Measurements from ENCODE around the gene VN1R2.
"Not testable (repeated sequence)": the region's sequence is repeated elsewhere in the genome, so short reads cannot be mapped to it uniquely, and the experiment has no call there.

Gene VN1R2

DNA sequence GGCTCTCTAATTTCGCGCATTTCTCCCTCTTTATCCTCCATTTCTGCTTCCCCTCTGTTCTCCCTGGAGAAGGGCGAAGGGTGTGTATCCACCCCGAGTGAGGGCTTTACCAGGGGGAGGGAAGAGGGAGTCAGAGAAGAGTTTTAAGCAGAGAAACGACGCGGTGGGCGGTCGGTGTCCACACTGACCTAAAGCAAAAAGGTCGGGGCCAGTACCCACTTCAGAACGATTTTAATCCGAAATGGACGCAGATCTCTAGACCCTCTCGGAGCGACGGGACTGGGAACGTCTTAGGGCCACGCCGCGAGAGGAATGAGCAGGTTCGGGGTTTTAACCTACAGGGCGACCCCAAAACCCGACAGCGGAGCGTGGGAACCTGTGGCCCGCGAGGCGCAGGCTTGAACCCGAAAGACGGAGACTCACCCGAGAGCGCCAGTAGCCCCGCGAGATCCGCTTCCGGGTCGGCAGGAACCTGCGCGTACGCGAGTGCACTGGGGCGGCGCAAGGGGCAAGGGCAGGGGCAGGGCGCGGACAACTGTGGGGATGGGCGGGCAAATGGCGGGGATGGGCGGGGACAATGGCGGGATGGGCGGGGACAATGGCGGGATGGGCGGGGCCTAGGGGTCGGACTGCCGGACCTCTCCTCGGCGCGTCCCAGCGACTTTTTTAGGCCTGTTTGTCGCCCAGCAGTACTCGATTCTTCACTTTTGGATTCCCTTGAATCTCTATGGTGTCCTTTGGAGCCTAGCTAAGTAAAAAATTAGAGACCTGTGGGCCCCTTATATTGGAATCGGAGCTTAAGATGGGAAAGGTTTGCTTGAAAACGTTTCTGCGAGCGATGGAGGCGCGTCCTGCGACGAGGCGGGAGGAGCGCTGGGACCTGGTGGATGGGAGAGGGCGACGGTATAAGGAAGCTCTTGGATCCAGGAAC, 3.4 kb upstream of the VN1R2 start, which contains the start of gene ZNF677:
Gene ZNF677, minus strand, starts transcription at position 463 of the 931 bp plus-strand sequence. CDS start 3,323 bp downstream, outside the sequence.
- TF ChIP-seq YY1 (IDR thresholded peaks at IDR 0.05; ENCODE audit: insufficient read depth, insufficient read length) (no peak), ZNF274 (IDR thresholded peaks at IDR 0.05; ENCODE audit: low read depth, low read length) (no peak), SUZ12 (IDR thresholded peaks at IDR 0.05; ENCODE audit: extremely low read depth, insufficient read depth, insufficient read length) (no peak)
- H3K27me3 ChIP-seq (ENCODE audit: insufficient read depth, insufficient read length): no peaks in the 10 kb centered on the region
- peaks cover 31% of the 10 kb centered on the region for H3K36me3 ChIP-seq (ENCODE audit: insufficient read depth, insufficient read length, low read length)
- no peaks in the 10 kb centered on the region for H3K4me1 ChIP-seq (ENCODE audit: insufficient read depth, insufficient read length)
- H3K4me3 ChIP-seq (ENCODE audit: insufficient read length, low read depth): peak within 1 kb of the TSS; percentile 82
- H3K9me3 ChIP-seq (ENCODE audit: insufficient read depth, low read length): peaks cover 45% of the 10 kb centered on the region
- DNase-seq (ENCODE audit: low read depth, low spot score): peak; percentile 61
- H3K9ac ChIP-seq (ENCODE audit: insufficient read length, low read depth): peak within 1 kb of the TSS; percentile 85

GRCh38 chr19:53267623-53268022, 9.5 kb downstream of the VN1R2 start, which contains the start of gene VN1R4:
Gene VN1R4 (minus strand): TSS chr19:53267723. CDS start chr19:53267665, 58 bp downstream.
- not testable (repeated sequence) for H3K9ac ChIP-seq (ENCODE audit: insufficient read length, low read depth); DNase-seq (ENCODE audit: low read depth, low spot score); H3K36me3 ChIP-seq (ENCODE audit: insufficient read depth, insufficient read length, low read length); H3K27me3 ChIP-seq (ENCODE audit: insufficient read depth, insufficient read length); H3K9me3 ChIP-seq (ENCODE audit: insufficient read depth, low read length); H3K4me1 ChIP-seq (ENCODE audit: insufficient read depth, insufficient read length); H3K4me3 ChIP-seq (ENCODE audit: insufficient read length, low read depth)

DNA sequence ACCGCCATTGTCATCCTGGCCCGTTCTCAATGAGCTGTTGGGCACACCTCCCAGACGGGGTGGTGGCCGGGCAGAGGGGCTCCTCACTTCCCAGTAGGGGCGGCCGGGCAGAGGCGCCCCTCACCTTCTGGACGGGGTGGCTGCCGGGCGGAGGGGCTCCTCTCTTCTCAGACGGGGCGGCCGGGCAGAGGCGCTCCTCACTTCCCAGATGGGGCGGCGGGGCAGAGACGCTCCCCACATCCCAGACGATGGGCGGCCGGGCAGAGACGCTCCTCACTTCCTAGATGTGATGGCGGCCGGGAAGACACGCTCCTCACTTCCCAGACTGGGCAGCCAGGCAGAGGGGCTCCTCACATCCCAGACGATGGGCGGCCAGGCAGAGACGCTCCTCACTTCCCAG, 11.8 kb downstream of the VN1R2 start:
- not testable (repeated sequence) for H3K9me3 ChIP-seq (ENCODE audit: insufficient read depth, low read length); H3K4me1 ChIP-seq (ENCODE audit: insufficient read depth, insufficient read length); H3K4me3 ChIP-seq (ENCODE audit: insufficient read length, low read depth); DNase-seq (ENCODE audit: low read depth, low spot score); H3K27me3 ChIP-seq (ENCODE audit: insufficient read depth, insufficient read length); H3K36me3 ChIP-seq (ENCODE audit: insufficient read depth, insufficient read length, low read length); H3K9ac ChIP-seq (ENCODE audit: insufficient read length, low read depth)

DNA sequence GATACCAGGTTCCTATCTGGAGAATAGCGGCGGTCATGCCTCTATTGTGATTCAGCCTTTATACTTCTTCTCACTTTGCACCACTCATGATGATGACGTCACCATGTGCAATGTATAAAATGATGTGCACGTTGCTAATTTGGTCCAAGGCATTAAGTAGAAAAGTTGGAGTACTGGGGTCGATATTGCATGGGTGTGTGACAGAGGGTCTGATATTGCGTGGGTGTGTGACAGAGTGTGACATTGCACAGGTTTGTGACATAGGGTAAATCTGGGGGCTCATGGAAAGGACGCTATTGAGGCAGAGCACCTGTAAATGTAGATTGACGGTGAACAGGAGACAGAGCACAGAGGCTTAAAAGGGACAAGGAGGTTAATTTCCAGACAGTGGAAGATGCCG, 14.0 kb downstream of the VN1R2 start:
- H3K4me3 ChIP-seq (ENCODE audit: insufficient read length, low read depth): no peak overlapping the region
- H3K9ac ChIP-seq (ENCODE audit: insufficient read length, low read depth): no peak overlapping the region
- H3K36me3 ChIP-seq (ENCODE audit: insufficient read depth, insufficient read length, low read length): no peaks in the 10 kb centered on the region
- H3K4me1 ChIP-seq (ENCODE audit: insufficient read depth, insufficient read length): no peaks in the 10 kb centered on the region
- no peak for DNase-seq (ENCODE audit: low read depth, low spot score)
- no peaks in the 10 kb centered on the region for H3K27me3 ChIP-seq (ENCODE audit: insufficient read depth, insufficient read length)
- H3K9me3 ChIP-seq (ENCODE audit: insufficient read depth, low read length): no peaks in the 10 kb centered on the region
- TF ChIP-seq YY1 (IDR thresholded peaks at IDR 0.05; ENCODE audit: insufficient read depth, insufficient read length): no peak
- TF ChIP-seq ZNF274 (IDR thresholded peaks at IDR 0.05; ENCODE audit: low read depth, low read length): no peak
- TF ChIP-seq SUZ12 (IDR thresholded peaks at IDR 0.05; ENCODE audit: extremely low read depth, insufficient read depth, insufficient read length): no peak

DNA sequence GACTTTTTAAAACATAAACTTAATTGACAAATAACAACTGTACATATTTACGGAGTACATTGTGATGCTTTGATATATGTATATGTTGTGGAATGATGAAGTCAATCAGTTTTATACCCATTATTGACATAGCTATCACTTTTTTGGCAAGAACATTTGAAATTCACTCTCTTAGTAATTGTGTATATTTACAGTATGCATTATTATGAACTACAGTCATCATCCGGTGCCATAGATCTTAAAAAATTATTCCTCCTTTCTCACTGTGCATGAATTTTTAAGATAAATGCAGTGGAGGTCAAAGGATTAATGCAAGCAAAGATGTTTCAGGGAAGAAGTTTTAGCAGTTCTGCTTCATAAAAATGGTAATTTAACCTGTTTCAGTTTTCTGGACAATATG, 17.4 kb downstream of the VN1R2 start:
- H3K4me3 ChIP-seq (ENCODE audit: insufficient read length, low read depth): no peak overlapping the region
- TF ChIP-seq ZNF274 (IDR thresholded peaks at IDR 0.05; ENCODE audit: low read depth, low read length) (no peak), SUZ12 (IDR thresholded peaks at IDR 0.05; ENCODE audit: extremely low read depth, insufficient read depth, insufficient read length) (no peak), YY1 (IDR thresholded peaks at IDR 0.05; ENCODE audit: insufficient read depth, insufficient read length) (no peak)
- H3K4me1 ChIP-seq (ENCODE audit: insufficient read depth, insufficient read length): no peaks in the 10 kb centered on the region
- DNase-seq (ENCODE audit: low read depth, low spot score): no peak
- H3K27me3 ChIP-seq (ENCODE audit: insufficient read depth, insufficient read length): no peaks in the 10 kb centered on the region
- H3K9ac ChIP-seq (ENCODE audit: insufficient read length, low read depth): no peak overlapping the region
- no peaks in the 10 kb centered on the region for H3K9me3 ChIP-seq (ENCODE audit: insufficient read depth, low read length)
- no peaks in the 10 kb centered on the region for H3K36me3 ChIP-seq (ENCODE audit: insufficient read depth, insufficient read length, low read length)

GRCh38 chr19:53281947-53282346, 23.9 kb downstream of the VN1R2 start:
- not testable (repeated sequence) for H3K27me3 ChIP-seq (ENCODE audit: insufficient read depth, insufficient read length); H3K36me3 ChIP-seq (ENCODE audit: insufficient read depth, insufficient read length, low read length); H3K9ac ChIP-seq (ENCODE audit: insufficient read length, low read depth); H3K4me3 ChIP-seq (ENCODE audit: insufficient read length, low read depth); H3K9me3 ChIP-seq (ENCODE audit: insufficient read depth, low read length); DNase-seq (ENCODE audit: low read depth, low spot score); H3K4me1 ChIP-seq (ENCODE audit: insufficient read depth, insufficient read length)

DNA sequence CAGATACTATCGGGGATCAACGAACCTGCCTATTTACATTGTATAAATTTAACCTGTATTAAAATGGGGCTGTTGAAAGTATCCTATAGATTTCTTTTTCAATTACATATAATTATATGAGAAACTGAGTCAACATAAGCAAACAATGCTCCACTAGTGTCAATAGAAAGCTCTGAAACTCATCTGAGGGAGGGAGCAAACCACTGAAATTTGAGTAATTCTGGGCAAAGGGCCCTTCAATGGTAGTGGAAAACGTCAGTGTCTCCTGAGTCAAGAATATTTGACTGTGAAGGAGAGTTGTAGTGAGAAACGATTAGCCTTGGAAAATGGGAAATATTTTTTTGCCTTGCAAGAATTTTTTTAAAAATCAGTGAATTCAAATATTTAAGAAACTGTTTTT, 27.0 kb downstream of the VN1R2 start:
- Histone ChIP-seq H3K36me3 (ENCODE audit: insufficient read depth, insufficient read length, low read length) (no peaks in the 10 kb centered on the region), H3K9ac (ENCODE audit: insufficient read length, low read depth) (no peak overlapping the region), H3K4me3 (ENCODE audit: insufficient read length, low read depth) (no peak overlapping the region), H3K27me3 (ENCODE audit: insufficient read depth, insufficient read length) (no peaks in the 10 kb centered on the region), H3K4me1 (ENCODE audit: insufficient read depth, insufficient read length) (no peaks in the 10 kb centered on the region), H3K9me3 (ENCODE audit: insufficient read depth, low read length) (no peaks in the 10 kb centered on the region)
- no peak for DNase-seq (ENCODE audit: low read depth, low spot score)
- TF ChIP-seq ZNF274 (IDR thresholded peaks at IDR 0.05; ENCODE audit: low read depth, low read length) (no peak), SUZ12 (IDR thresholded peaks at IDR 0.05; ENCODE audit: extremely low read depth, insufficient read depth, insufficient read length) (no peak), YY1 (IDR thresholded peaks at IDR 0.05; ENCODE audit: insufficient read depth, insufficient read length) (no peak)
